ENCODE results near the gene CEMIP.

DNA sequence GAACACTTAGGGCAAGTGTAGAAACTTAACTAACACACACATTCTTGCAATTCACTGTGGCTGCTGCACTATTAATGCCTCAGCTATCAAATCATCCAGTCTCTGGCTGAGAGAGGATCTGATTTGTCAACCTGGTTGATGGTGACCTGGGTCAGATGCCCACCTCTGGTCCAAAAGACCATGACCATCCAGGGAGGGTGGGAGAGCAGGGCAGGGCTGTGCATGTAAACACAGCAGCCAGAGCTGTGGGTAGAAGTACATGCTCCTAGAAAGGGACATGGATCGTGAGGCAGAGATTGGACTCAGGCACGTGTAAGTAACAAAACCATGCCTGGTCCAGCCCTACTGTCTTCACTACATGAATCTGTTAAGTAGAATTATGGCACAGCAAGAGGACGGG is 193.1 kb downstream of the CEMIP start:
- TF ChIP-seq JUN (IDR thresholded peaks at IDR 0.05): no peak
- TF ChIP-seq CTCF (IDR thresholded peaks at IDR 0.05): no peak
- TF ChIP-seq POLR2A (IDR thresholded peaks at IDR 0.05; ENCODE audit: low read length): no peak
- TF ChIP-seq RAD21 (conservative IDR thresholded peaks at IDR 0.05 in 1 of 2, IDR thresholded peaks at IDR 0.05 in 1 of 2): no peak
- TF ChIP-seq BHLHE40 (IDR thresholded peaks at IDR 0.05; ENCODE audit: low read depth, low read length): no peak
- TF ChIP-seq MAX (IDR thresholded peaks at IDR 0.05): no peak
- no peak for TF ChIP-seq SMC3 (IDR thresholded peaks at IDR 0.05)
- no peak for TF ChIP-seq TP53 (CRISPR knock-in tag; IDR thresholded peaks at IDR 0.05)
- TF ChIP-seq, protein P1, sequence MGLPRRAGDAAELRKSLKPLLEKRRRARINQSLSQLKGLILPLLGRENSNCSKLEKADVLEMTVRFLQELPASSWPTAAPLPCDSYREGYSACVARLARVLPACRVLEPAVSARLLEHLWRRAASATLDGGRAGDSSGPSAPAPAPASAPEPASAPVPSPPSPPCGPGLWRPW (IDR thresholded peaks at IDR 0.05): no peak
- no peak for TF ChIP-seq REST (IDR thresholded peaks at IDR 0.05)
- TF ChIP-seq JUNB (IDR thresholded peaks at IDR 0.05): no peak
